NCI-H2196 treated with DMSO at 0.1 percent for 48 hours (cell line): ENCODE data around the gene MCFD2.
"Not testable (repeated sequence)": the region's sequence is repeated elsewhere in the genome, so short reads cannot be mapped to it uniquely, and the experiment has no call there.

ENCODE experiments used
- DNase-seq: peaks from one replicate; lab custom pipeline; 2025; ENCODE audit not compliant: unreplicated experiment; lab: John Stamatoyannopoulos, UW

The MCFD2 gene

GRCh38 chr2:46904908-46905678 is 10.5 kb downstream of the MCFD2 start:
- not testable (repeated sequence) for DNase-seq

GRCh38 chr2:46902980-46903379 is 12.6 kb downstream of the MCFD2 start:
- DNase-seq = not testable (repeated sequence)

- no peak for DNase-seq
Observed at GRCh38 chr2:46902465-46902864, 13.1 kb downstream of the MCFD2 start.

- DNase-seq = no peak
Observed at GRCh38 chr2:46901611-46902010, 14.0 kb downstream of the MCFD2 start.

- no peak for DNase-seq
Observed at GRCh38 chr2:46900381-46900780, 15.2 kb downstream of the MCFD2 start.

GRCh38 chr2:46899053-46899452 is 16.6 kb downstream of the MCFD2 start:
- DNase-seq = no peak

- DNase-seq = no peak
Observed at GRCh38 chr2:46898024-46898423, 17.6 kb downstream of the MCFD2 start.

- DNase-seq = no peak
Observed at GRCh38 chr2:46893269-46893939, 22.2 kb downstream of the MCFD2 start.

GRCh38 chr2:46891956-46892553 is 23.6 kb downstream of the MCFD2 start:
- no peak for DNase-seq

GRCh38 chr2:46888421-46888952 is 27.1 kb downstream of the MCFD2 start:
- DNase-seq = no peak

GRCh38 chr2:46887028-46887885 is 28.3 kb downstream of the MCFD2 start:
- DNase-seq = no peak

- no peak for DNase-seq
Observed at GRCh38 chr2:46886268-46887027, 29.2 kb downstream of the MCFD2 start.

GRCh38 chr2:46885376-46885775 is 30.2 kb downstream of the MCFD2 start:
- no peak for DNase-seq

GRCh38 chr2:46879511-46879910 is 36.1 kb downstream of the MCFD2 start:
- DNase-seq = no peak

GRCh38 chr2:46878886-46879285 is 36.7 kb downstream of the MCFD2 start:
- DNase-seq = no peak

GRCh38 chr2:46878240-46878877 is 37.2 kb downstream of the MCFD2 start:
- no peak for DNase-seq

GRCh38 chr2:46877619-46878113 is 37.9 kb downstream of the MCFD2 start:
- no peak for DNase-seq

GRCh38 chr2:46876741-46877384 is 38.7 kb downstream of the MCFD2 start:
- DNase-seq = peak; percentile 72
